Calu3 (cell line): Measurements from ENCODE around the gene SMU1. TPM values are rescaled to one million over a fixed set of nuclear protein-coding genes. Genes with fewer than 3 reads are reported as not detected.

Experiments
- BruUV-seq: library from RNA; stranded (reverse); fragments of 400-500 nt; replicated peaks from 2 replicates; lab custom pipeline; 2021; lab: Mats Ljungman, UMichigan
- CTCF ChIA-PET: fragments of 300-600 bp; sonication (Branson Sonifier 250); formaldehyde crosslinking; loops from one replicate; lab custom pipeline; 2022; ENCODE audit warnings: antibody characterized with exemption; lab: Charles Lee
- DNase-seq: peaks from one replicate; pipeline ENCODE4 v3.0.0; 2022
- H3K27ac Mint-ChIP-seq: one replicate; pipeline ENCODE4 v1.8.0; 2022; ENCODE audit warnings: mixed read lengths; ENCODE audit not compliant: unreplicated experiment
- H3K27me3 Mint-ChIP-seq: one replicate; pipeline ENCODE4 v1.8.0; 2022; ENCODE audit warnings: mixed read lengths; ENCODE audit not compliant: unreplicated experiment
- H3K36me3 Mint-ChIP-seq: one replicate; pipeline ENCODE4 v1.8.0; 2022; ENCODE audit warnings: mild to moderate bottlenecking, moderate library complexity, mixed read lengths; ENCODE audit not compliant: insufficient read depth, unreplicated experiment
- H3K4me1 Mint-ChIP-seq: one replicate; pipeline ENCODE4 v1.8.0; 2022; ENCODE audit warnings: mild to moderate bottlenecking, low read depth, mixed read lengths; ENCODE audit not compliant: unreplicated experiment
- H3K4me3 Mint-ChIP-seq: one replicate; pipeline ENCODE4 v1.8.0; 2022; ENCODE audit warnings: mild to moderate bottlenecking, low read depth, moderate library complexity, mixed read lengths; ENCODE audit not compliant: unreplicated experiment
- H3K9me3 Mint-ChIP-seq: one replicate; pipeline ENCODE4 v1.8.0; 2022; ENCODE audit warnings: low read depth, mixed read lengths; ENCODE audit not compliant: unreplicated experiment
- intact Hi-C: fragments of 100-400 bp; cut with micrococcal nuclease; formaldehyde crosslinking; loops from one replicate; pipeline ENCODE4 v1.10.0; 2022; ENCODE audit not compliant: unreplicated experiment
- total RNA-seq: library from RNA; stranded (reverse); gene quantifications from 2 replicates; pipeline ENCODE4 v1.2.3, GENCODE V29; 2022
- TF ChIP-seq, protein P1 (sequence below): fragments of 200-600 bp; IDR thresholded peaks from one replicate; pipeline ENCODE4 v1.8.0; 2022; ENCODE audit warnings: antibody characterized with exemption; ENCODE audit not compliant: unreplicated experiment

Gene SMU1
- total RNA-seq, 1 experiment from 2014 or later = 12.3 TPM

DNA sequence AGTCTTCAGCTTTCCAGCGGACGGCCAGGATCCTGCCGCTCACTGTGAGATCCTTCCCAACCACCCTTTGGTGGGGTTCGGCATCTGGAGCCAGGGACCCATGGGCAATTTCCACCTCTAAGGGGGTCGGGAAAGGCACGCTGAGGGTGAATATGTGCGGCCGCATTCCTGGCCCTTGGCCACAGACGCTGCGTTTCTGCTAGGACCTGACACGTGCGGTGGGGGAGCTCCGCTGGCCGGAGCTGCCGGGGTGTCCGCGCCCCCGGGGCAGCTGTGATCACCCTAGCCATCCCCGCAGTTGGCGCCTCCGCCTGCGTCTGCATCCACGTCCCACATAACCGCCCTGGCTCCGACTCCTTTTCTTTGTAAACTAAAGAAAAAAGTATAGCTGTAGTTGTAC lies 56.7 kb downstream of the SMU1 start:
- no peak overlapping the region for H3K4me3 Mint-ChIP-seq
- CTCF ChIA-PET = no interaction called here

GRCh38 chr9:33017283-33018041 lies 59.0 kb downstream of the SMU1 start:
- no TSS peak for BruUV-seq
- H3K9me3 Mint-ChIP-seq = no peaks in the 10 kb centered on the region
- H3K4me1 Mint-ChIP-seq = no peaks in the 10 kb centered on the region
- H3K36me3 Mint-ChIP-seq = peaks cover 11% of the 10 kb centered on the region
- intact Hi-C loops = no loop called here
- CTCF ChIA-PET = interaction anchor here (0.7 kb wide), 1 partner anchor 130 kb away, joined by 3 read pairs; no protein-coding TSS in a partner anchor
- no peak overlapping the region for H3K27ac Mint-ChIP-seq
- TF ChIP-seq, protein P1, sequence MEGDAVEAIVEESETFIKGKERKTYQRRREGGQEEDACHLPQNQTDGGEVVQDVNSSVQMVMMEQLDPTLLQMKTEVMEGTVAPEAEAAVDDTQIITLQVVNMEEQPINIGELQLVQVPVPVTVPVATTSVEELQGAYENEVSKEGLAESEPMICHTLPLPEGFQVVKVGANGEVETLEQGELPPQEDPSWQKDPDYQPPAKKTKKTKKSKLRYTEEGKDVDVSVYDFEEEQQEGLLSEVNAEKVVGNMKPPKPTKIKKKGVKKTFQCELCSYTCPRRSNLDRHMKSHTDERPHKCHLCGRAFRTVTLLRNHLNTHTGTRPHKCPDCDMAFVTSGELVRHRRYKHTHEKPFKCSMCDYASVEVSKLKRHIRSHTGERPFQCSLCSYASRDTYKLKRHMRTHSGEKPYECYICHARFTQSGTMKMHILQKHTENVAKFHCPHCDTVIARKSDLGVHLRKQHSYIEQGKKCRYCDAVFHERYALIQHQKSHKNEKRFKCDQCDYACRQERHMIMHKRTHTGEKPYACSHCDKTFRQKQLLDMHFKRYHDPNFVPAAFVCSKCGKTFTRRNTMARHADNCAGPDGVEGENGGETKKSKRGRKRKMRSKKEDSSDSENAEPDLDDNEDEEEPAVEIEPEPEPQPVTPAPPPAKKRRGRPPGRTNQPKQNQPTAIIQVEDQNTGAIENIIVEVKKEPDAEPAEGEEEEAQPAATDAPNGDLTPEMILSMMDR = no peak
- no peak overlapping the region for H3K4me3 Mint-ChIP-seq
- DNase-seq = no peak
- H3K27me3 Mint-ChIP-seq = no peaks in the 10 kb centered on the region

More for the DNA sequence above, 56.7 kb downstream of the SMU1 start:
- intact Hi-C loops = no loop called here
- no TSS peak for BruUV-seq
- DNase-seq = no peak
- Mint-ChIP-seq H3K36me3 (peaks cover 19% of the 10 kb centered on the region), H3K27ac (no peak overlapping the region), H3K27me3 (no peaks in the 10 kb centered on the region), H3K9me3 (no peaks in the 10 kb centered on the region), H3K4me1 (peaks cover 14% of the 10 kb centered on the region)
- TF ChIP-seq, protein P1 = no peak

DNA sequence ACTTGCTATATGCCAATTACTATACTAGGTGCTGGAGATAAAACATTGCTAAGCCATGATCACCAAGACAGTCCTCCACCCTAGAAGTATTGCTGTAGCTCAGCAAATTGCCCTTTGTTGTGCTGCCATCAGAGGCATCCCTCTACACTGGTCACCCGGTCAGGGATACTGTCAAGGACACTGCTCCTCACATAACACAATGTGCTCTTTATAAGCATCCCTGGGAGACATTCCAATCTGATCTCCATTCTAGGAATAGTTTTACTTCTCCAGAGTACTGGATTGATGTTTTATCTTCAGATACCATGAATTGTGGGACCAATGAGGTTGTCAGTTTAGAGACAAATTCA lies 61.8 kb downstream of the SMU1 start:
- DNase-seq = no peak
- Mint-ChIP-seq H3K27me3 (no peaks in the 10 kb centered on the region), H3K36me3 (peaks cover 9% of the 10 kb centered on the region), H3K4me3 (no peak overlapping the region), H3K9me3 (no peaks in the 10 kb centered on the region), H3K4me1 (no peaks in the 10 kb centered on the region), H3K27ac (no peak overlapping the region)
- TF ChIP-seq, protein P1 = no peak
- intact Hi-C loops = no loop called here
- BruUV-seq = no TSS peak
- CTCF ChIA-PET = no interaction called here

GRCh38 chr9:33013962-33014664 lies 62.4 kb downstream of the SMU1 start:
- no peak overlapping the region for H3K4me3 Mint-ChIP-seq
- CTCF ChIA-PET = no interaction called here
- H3K27ac Mint-ChIP-seq = no peak overlapping the region
- DNase-seq = no peak
- no peaks in the 10 kb centered on the region for H3K27me3 Mint-ChIP-seq
- H3K4me1 Mint-ChIP-seq = no peaks in the 10 kb centered on the region
- no peaks in the 10 kb centered on the region for H3K9me3 Mint-ChIP-seq
- no TSS peak for BruUV-seq
- TF ChIP-seq, protein P1 = no peak
- intact Hi-C loops = no loop called here
- peaks cover 9% of the 10 kb centered on the region for H3K36me3 Mint-ChIP-seq
